HG03196 (cell line): ENCODE results near the gene TUBB8B.
"Not testable (repeated sequence)": the region's sequence is repeated elsewhere in the genome, so short reads cannot be mapped to it uniquely, and the experiment has no call there.

Experiments
- ATAC-seq: cut with Tn5 transposase; IDR thresholded peaks from one replicate; pipeline ENCODE4 v1.9.1; 2021; ENCODE audit not compliant: unreplicated experiment

The TUBB8B gene

DNA sequence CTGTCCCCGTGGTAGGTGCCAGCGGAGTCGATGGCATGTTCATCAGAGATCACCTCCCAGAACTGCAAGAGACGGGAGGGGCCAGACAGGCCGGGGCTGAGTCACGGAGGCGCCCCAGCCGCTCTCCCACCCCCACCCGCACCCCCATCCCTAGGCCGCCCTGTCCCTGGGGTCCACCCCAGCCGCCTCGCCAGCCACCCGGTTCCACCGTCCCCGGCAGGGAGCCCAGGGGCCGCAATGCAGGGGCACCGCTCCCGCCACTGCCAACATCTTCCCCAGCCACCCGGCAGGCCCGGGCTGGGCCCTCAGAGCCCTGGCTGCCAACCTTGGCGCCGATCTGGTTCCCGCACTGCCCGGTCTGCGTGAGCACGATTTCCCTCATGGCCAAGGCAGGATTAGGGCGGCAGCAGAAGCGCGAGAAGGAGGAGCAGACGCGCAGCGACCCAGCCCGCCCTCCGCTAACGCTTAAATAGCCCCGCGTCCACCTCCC is at the start of gene TUBB8B:
TUBB8B (minus strand) TSS at position 440 of the 490 bp plus-strand sequence; CDS start at position 382, 58 bp downstream.
- ATAC-seq = not testable (repeated sequence)

DNA sequence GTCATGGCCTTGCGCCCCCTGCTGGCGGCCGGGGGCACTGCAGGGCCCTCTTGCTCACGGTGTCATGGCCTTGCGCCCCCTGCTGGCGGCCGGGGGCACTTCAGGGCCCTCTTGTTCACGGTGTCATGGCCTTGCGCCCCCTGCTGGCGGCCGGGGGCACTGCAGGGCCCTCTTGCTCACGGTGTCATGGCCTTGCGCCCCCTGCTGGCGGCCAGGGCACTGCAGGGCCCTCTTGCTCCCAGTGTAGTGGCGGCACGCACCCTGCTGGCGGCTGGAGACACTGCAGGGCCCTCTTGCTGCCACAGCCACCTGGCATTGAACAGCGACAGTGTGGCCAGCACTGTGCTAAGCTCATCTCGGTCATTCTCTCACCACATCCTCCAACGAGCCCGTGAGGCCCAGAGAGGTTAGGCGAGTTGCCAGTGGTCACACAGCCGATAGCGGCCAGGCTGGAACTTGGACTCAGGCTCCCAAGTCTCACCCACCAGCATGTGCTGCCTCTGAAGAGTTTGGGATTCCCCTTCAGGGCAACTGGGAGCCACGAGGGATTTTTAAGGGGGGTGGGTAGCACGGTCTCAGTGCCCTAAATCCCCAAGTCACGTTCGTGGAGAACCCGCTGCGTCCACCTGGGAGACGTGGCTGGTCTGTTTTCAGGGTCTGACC is 48.0 kb upstream of the TUBB8B start:
- ATAC-seq = peak; percentile 89

DNA sequence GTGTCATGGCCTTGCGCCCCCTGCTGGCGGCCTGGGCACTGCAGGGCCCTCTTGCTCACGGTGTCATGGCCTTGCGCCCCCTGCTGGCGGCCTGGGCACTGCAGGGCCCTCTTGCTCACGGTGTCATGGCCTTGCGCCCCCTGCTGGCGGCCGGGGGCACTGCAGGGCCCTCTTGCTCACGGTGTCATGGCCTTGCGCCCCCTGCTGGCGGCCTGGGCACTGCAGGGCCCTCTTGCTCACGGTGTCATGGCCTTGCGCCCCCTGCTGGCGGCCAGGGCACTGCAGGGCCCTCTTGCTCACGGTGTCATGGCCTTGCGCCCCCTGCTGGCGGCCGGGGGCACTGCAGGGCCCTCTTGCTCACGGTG is 47.3 kb upstream of the TUBB8B start:
- not testable (repeated sequence) for ATAC-seq

DNA sequence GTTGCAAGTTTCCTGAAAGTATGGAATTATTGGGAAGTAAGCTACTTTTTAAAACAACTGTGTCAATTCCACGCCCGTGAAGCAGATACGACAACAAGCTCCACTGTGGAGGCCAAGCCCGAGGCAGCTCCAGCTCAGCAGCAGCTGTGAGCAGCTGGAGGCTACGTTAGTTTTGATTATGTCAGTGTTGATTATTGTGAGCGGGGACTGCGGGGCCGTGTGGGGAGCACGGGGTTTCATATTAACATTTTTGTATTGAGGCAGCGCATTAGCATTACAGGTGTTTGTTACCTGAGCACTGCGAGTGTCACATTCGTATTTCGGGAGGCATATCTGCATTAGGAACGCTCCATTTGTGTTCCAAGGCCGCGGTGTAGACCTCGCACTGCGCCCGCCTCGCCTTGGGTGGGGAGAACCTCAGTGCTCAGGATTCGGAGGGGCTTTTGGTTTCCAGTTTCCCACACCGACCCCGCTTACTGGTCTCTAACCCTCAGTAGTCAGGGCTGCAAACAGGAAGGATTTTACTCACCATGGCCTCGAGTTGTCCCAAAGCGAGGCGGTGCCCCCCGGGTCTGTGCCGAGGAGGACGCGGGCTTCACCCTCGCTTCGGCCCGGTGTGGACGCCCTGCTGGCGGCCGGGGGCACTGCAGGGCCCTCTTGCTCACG is 46.8 kb upstream of the TUBB8B start:
- ATAC-seq = not testable (repeated sequence)

DNA sequence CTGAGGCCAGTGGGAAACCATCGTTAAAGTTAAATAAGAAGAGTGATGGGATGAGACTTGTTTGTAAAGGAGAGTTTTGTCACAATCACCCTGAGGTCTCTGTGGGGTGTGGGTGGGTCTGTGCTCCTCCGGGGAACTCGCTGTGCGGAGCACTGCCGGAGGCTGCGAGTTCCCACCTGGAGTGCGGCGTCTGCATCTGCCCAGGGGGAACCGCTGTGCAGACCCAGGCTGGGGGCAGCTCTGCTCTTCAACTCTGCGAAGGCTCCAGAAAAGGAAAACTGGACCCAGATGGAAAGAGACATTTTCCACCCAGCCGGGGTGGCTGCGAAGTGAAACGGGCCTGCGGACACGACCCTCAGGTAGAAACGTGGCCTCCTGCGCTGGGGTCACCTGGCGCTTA is 46.2 kb upstream of the TUBB8B start:
- not testable (repeated sequence) for ATAC-seq

DNA sequence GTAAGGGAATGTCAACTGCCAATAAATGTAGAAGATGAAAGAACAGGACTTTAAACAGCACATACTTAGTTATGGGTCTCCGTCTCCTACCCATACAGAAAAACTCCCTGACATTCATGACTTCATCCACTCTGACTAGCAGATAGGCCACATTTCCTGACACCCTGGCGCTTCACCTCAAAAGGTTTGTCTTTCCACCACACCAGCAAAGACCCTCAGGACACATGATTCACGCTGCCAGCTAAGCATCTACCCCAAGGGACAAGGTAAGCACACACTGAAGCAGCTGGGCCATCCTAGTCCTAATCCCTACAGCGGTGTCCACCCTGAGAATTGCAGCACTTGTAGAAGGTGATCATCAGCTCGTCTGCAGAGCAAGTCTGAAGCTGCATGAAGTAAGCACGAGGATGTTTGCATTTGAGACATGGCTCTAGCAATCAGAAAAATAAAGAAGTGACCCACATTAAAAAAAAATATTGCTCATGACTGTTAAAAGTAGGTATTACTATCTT is 44.5 kb upstream of the TUBB8B start:
- ATAC-seq = not testable (repeated sequence)

DNA sequence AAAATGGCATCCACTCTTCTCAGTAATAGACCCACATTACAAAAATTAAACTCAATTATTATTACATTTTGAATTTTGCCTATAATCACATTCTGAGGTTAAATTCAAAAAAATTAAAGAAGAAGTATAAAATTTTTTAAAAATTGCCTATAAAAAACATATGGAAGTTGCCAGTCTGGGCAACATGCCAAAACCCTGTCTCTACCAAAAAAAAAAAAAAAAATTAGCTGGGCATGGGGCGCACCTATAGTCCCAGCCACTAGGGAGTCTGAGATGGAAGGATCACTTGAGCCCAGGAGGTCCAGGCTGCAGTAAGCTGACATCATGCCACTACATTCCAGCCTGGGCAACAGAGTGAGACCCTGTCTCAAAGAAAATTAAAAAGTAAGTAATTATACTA is 42.1 kb upstream of the TUBB8B start:
- ATAC-seq = not testable (repeated sequence)

DNA sequence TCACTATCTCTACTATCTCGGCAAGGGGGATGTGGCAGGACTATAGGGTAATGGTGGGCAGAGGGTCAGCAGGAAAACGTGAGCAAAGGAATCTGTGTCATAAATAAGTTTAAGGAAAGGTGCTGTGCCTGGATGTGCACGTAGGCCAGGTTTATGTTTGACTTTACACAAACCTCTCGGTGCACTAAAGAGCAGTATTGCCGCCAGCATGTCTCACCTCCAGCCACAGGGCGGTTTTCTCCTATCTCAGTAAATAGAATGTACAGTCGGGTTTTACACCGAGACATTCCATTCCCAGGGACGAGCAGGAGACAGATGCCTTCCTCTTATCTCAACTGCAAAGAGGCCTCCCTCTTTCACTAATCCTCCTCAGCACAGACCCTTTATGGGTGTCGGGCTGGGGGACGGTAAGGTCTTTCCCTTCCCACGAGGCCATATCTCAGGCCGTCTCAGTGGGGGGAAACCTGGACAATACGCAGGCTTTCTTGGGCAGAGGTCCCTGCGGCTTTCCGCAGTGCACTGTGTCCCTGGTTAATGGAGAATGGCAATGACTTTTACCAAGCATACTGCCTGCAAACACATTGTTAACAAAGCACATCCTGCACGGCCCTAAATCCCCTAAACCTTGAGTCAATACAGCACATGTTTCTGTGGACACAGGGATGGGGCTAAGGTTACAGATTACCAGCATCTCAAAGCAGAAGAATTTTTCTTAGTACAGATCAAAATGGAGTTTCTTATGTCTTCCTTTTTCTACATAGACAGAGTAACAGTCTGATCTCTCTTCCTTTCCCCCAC is 41.2 kb upstream of the TUBB8B start:
- ATAC-seq = not testable (repeated sequence)

DNA sequence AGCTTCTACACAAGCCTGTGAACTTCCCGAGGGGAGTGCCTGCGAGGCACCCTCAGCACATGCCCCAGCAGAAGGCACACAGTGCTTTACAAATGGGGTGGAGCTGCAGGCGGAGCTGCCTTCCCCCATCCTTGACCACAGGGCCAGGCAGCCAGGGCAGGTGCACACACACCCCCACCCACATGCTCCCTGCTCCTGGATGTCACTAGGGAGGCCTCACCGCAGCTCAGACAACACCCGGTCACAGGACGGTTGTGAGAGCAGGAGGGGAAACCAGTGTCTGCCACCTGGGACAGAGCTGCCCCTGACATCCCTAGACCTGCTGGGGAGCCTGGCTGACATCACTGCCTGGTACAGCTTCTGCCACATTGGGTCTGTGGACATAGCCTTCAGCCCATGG is 39.7 kb upstream of the TUBB8B start:
- ATAC-seq = not testable (repeated sequence)

DNA sequence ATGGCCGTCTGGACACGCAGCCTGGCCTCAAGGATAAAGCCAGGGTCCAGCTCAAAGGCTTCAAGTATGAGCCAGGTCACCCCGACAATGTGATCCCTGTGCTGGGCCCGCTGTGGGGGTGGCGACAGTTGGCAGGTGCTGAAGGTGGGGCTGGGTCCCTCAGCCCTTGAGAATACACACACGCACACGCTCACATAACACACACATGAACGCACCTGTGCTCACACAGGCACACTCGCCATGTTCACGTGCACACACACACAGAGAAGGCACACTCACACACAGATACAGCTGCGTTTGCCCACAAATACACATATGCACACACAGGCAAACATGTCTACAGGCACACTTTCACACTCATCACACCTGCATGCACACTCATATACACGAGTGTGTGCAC is 35.4 kb upstream of the TUBB8B start:
- ATAC-seq = not testable (repeated sequence)

DNA sequence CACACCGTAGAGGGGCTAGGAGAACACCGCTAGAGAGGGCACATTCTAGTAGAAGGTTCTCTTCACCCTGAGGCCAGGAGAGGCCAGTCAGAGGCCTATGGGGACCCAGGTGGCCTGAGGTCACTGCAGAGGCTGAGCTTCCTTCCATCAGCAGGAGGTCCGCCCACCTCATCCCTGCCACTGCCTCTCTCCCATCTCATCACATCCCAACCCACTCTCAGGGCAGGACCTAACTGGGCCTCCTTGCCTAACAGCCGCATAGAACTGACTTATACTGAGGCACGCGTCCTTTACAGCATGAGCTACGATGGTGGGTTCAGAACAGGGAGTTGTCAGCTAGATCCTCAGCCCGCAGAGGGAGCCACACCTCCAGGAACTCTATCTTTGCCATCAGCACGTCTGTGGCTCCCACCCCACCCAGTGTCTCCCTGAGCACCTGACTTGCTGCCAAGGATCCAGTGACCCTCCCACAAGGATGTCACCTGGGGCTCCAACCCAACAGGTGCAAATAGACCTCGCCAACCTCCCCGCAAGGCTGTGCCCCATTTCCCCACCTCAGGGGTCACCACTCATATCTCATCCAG is 33.3 kb upstream of the TUBB8B start:
- not testable (repeated sequence) for ATAC-seq

DNA sequence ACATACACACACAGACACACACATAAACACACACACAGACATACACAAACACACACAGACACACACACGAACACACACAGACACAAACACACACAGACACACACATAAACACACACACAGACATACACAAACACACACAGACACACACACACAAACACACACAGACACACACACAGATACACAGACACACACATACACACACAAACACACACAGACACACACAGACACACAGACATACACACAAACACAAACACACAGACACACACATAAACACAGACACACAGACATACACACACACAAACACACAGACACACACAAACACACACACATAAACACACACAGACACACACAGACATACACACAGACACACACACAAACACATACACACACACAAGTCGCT is 31.5 kb upstream of the TUBB8B start:
- ATAC-seq = not testable (repeated sequence)

DNA sequence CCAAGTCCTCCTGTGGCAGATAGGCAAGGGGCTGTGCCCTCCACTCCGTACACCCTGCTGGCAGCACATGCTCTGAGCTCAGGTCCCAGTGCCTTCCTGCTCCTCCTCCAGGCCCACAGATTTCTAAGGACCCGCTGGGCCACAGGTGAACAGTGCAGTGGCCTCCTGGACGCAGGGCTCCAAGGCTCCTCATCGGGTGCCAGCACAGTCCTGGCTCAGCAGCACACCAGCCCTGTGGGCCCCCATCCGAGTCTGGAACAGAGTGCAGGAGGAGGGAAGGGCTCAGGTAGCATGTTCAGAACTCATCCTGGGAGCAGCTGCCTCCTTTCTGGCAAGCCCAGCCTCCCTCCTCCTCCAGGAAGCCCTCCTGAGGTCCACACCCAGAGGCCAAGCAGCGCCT is 30.8 kb upstream of the TUBB8B start:
- not testable (repeated sequence) for ATAC-seq

DNA sequence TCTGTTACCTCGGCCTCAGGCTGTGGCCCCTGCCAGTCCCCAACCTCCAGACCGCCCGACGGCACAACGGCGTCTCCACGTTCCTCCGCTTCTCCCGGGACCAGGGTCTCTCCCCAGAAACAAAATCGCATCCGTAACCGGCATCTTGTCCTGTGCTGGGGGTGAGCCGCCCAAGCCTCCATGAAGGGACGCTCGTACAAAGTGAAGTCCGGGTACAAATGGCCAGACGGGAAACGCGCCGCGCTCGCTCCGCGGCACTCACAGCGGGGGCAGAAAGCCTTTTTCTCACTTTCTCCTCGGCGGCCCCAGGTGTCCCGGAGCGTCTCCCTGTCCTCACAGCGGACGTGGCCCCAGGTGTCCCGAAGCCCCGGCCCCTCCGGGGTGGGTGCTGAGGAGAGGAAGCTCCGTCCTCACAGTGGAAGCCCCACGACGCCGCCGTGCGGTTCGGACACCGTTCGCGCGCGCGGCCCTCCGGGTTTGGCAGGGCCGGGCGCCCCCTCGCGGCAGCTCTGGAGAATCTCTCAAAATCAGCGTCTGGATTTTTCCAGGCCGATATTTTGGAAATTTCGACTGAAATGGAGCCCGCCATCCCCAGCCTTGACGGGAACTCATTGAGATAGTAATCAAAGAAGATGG is 26.2 kb upstream of the TUBB8B start:
- ATAC-seq = not testable (repeated sequence)

DNA sequence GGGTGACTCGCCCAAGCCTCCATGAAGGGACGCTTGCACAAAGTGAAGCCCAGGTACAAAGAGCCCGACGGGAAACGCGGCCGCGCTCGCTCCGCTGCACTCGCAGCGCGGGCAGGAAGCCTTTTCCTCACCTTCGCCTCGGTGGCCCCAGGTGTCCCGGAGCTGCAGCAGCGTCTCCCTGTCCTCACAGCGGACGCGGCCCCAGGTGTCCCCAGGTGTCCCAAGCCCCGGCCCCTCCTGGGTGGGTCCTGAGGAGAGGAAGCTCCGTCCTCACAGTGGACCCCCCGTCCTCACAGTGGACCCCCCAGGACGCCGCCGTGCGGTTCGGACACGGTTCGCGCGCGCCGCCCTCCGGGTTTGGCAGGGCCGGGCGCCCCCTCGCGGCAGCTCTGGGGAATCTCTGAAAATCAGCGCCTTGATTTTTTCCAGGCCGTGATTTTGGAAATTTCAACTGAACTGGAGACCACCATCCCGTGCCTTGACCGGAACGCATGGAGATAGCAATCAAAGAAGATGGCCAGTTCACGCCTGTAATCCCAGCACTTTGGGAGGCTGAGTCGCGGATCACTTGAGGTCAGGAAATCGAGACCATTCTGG is 23.9 kb upstream of the TUBB8B start:
- not testable (repeated sequence) for ATAC-seq

DNA sequence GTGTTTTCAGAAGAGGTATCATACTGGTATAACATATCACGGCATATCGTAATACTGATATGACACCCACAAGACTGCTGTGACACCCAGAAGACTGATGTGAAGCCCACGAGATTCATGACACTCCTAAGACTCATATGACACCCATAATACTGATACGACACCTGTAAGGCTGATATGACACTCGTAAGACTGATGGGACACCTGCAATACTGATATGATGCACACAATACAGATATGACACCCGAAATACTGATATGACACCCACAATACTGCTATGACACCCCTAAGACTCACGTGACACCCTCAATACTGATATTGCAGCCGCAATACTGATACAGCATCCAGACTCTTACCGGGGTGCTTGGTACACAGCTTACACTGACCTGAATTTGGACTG is 18.3 kb upstream of the TUBB8B start:
- ATAC-seq = not testable (repeated sequence)

DNA sequence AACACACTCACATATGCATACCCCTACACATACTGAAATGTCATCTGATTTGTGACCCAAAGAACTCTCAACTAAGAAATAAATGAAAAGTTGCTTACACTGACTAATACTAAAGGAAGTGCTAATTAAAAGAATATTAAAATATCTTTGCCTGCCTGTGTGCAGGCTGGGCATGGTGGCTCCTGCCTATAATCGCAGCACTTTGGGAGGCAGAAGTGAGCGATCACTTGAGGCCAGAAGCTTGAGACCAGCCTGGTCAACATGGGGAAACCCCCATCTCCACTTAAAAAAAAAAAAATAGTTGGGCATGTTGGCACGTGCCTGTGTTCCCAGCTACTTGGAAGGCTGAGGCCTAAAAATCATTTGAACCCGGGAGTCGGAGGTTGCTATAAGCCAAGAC is 14.9 kb upstream of the TUBB8B start:
- not testable (repeated sequence) for ATAC-seq

DNA sequence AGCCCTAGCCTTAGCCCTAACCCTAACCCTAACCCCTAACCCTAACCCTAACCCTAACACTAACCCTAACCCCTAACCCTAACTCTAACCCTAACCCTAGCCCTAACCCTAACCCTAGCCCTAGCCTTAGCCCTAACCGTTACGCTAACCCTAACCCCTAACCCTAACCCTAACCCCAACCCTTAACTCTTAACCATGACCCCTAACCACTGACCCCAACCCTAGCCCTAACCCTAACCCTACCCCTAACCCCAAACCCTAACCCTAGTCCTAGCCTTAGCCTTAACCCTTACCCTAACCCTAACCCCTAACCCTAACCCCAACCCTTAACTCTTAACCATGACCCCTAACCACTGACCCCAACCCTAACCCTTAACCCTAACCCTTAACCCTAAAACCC is 14.2 kb upstream of the TUBB8B start:
- ATAC-seq = not testable (repeated sequence)

DNA sequence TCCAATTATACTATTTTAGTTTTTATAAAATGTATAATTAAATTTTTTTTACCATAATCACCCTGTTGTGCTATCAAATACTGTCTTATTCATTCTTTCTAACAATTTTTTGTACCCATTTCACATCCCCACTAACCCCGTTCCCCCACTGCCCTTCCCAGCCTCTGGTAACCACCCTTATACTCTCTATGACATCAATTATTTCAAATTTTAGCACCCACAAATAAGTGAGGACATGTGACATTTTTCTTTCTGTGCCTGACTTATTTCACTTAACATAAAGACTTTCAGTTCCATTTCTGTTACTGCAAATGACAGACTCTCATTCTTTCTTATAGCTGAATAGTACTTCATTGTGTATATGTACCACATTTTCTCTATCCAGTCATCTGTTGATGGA is 5.0 kb upstream of the TUBB8B start:
- ATAC-seq = not testable (repeated sequence)

DNA sequence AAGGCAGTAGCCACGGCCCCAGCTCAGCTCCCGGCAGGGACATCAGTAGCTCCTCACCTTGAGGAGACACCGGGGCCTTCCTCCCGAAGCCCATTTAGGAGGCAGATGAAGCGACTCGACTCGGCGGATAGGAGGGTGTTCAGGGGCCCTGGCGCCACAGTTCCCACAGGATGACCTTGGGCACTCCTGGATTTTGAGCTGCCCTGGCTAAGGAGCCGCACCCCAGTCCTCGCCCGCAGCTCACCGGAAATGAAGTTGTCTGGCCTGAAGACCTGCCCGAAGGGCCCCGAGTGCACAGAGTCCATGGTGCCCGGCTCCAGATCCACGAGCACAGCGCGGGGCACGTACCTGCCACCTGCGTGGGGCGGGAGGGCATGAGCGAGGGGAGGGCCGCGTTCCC is 719 bp downstream of the TUBB8B start:
- not testable (repeated sequence) for ATAC-seq
